Naive B cell (primary cell): ENCODE data around the gene CLEC18C. TPM values are rescaled to one million over a fixed set of nuclear protein-coding genes. Genes with fewer than 3 reads are reported as not detected.
"Not testable (repeated sequence)": the region's sequence is repeated elsewhere in the genome, so short reads cannot be mapped to it uniquely, and the experiment has no call there.

Experiments
- ATAC-seq, 2 donors: fragments of 150-1000 bp; cut with Tn5 transposase; 2 replicates each; pipeline ENCODE4 v1.10.0; 2021; ENCODE audit warnings: low read depth in 2 of 2, mild to moderate bottlenecking in 2 of 2, moderate library complexity in 2 of 2
- DNase-seq: peaks from one replicate; pipeline ENCODE4 v3.0.0; 2022
- H3K27ac Mint-ChIP-seq, 6 donors: one replicate each; pipeline ENCODE4 v1.8.0; 2020 to 2022; ENCODE audit warnings: mild to moderate bottlenecking in 6 of 6, mixed read lengths in 6 of 6, moderate library complexity in 5 of 6, inconsistent platforms in 2 of 6
- H3K27me3 Mint-ChIP-seq, 3 donors: one replicate each; pipeline ENCODE4 v1.8.0; 2021 to 2022; ENCODE audit warnings: mixed read lengths in 3 of 3, mild to moderate bottlenecking in 1 of 3
- H3K36me3 Mint-ChIP-seq, 2 donors: one replicate each; pipeline ENCODE4 v1.8.0; 2020 to 2022; ENCODE audit warnings: mixed read lengths in 2 of 2, inconsistent platforms in 1 of 2, mild to moderate bottlenecking in 1 of 2
- H3K4me1 Mint-ChIP-seq, 3 donors: one replicate each; pipeline ENCODE4 v1.8.0; 2020 to 2022; ENCODE audit warnings: mixed read lengths in 3 of 3, inconsistent platforms in 1 of 3, mild to moderate bottlenecking in 1 of 3, moderate library complexity in 1 of 3
- H3K4me3 Mint-ChIP-seq, 8 donors: one replicate each; pipeline ENCODE4 v1.8.0; 2020 to 2022; ENCODE audit warnings: mild to moderate bottlenecking in 8 of 8, mixed read lengths in 8 of 8, moderate library complexity in 8 of 8, inconsistent platforms in 2 of 8
- H3K9me3 Mint-ChIP-seq, 7 donors: one replicate each; pipeline ENCODE4 v1.8.0; 2020 to 2022; ENCODE audit warnings: mixed read lengths in 7 of 7, mild to moderate bottlenecking in 5 of 7, inconsistent platforms in 2 of 7, moderate library complexity in 1 of 7
- polyA plus RNA-seq, 6 donors: library from polyadenylated mRNA; unstranded; fragments of 300-500 nt; fragmentation: Illumina TruSeq; gene quantifications; one replicate each; pipeline ENCODE4 v1.2.3, GENCODE V29; 2021; ENCODE audit warnings: low read depth in 6 of 6

Gene CLEC18C
- polyA plus RNA-seq, 6 donors from 2014 or later: not detected

DNA sequence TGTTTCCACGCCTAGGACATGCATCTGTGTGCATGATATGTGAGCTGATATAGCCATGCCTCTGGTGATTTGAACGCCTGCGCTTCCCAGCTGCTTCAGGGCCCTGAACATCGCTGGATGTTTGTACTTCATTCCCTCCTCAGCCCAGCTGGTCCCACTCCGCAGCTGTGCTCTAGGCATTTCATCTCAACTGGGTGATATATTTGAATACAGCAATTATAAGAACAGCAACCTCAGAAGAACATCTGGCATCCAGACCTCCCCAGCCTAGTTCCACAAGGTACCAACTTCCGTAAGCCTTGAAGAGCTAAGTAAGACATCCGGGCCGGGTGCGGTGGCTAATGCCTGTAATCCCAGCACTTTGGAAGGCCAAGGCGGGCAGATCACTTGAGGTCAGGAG, 6.9 kb upstream of the CLEC18C start:
- not testable (repeated sequence) for H3K27me3 Mint-ChIP-seq, H3K9me3 Mint-ChIP-seq, DNase-seq, H3K4me1 Mint-ChIP-seq, H3K4me3 Mint-ChIP-seq, H3K36me3 Mint-ChIP-seq, ATAC-seq
- peak overlapping the region in 1 of 6 donors; percentile 24 for H3K27ac Mint-ChIP-seq

DNA sequence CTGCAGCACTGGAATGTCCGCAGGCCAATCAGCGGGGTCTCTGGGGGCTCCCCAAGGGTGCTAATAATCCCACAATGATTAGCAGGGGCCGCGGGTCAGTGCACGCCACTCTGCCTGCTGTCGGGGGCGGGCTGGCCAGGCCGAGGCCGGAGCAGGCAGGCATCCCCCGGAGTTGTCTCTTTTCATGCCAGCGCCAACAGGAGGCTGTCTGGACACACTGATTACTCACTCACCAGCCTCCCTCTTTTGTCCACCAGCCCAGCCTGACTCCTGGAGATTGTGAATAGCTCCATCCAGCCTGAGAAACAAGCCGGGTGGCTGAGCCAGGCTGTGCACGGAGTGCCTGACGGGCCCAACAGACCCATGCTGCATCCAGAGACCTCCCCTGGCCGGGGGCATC, 329 bp downstream of the CLEC18C start:
- H3K27ac Mint-ChIP-seq, H3K4me3 Mint-ChIP-seq, H3K9me3 Mint-ChIP-seq, H3K27me3 Mint-ChIP-seq, ATAC-seq, H3K36me3 Mint-ChIP-seq, H3K4me1 Mint-ChIP-seq, DNase-seq: not testable (repeated sequence)

- H3K27ac Mint-ChIP-seq, DNase-seq, H3K4me3 Mint-ChIP-seq, H3K9me3 Mint-ChIP-seq, H3K27me3 Mint-ChIP-seq, H3K4me1 Mint-ChIP-seq, H3K36me3 Mint-ChIP-seq, ATAC-seq: not testable (repeated sequence)
These were observed 873 bp downstream of the CLEC18C start for GRCh38 chr16:70174387-70174932.

- not testable (repeated sequence) for H3K36me3 Mint-ChIP-seq, H3K9me3 Mint-ChIP-seq, H3K27me3 Mint-ChIP-seq, H3K4me1 Mint-ChIP-seq, DNase-seq
- peak overlapping the region in 2 of 6 donors; percentile 18 to 38 for H3K27ac Mint-ChIP-seq
- ATAC-seq: peak; percentile 64 to 81
- peak overlapping the region in 1 of 8 donors; percentile 28 for H3K4me3 Mint-ChIP-seq
These were observed 14.4 kb downstream of the CLEC18C start for GRCh38 chr16:70187858-70188607.

DNA sequence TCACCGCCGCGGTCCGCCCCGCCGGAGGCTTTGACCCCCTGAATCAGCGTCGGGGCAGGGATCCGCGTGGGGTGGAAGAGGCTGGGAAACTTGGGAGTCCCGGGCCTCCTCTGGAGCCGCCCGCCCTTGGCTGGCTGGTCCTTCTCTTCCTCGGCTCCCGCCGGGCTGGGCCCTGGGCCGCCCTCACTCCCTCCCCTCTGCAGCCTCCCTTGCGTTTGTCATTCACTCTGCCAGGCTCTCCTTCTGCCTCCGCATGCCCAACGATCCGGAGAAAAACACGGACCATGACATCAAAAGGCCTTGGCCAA, 15.0 kb downstream of the CLEC18C start:
- H3K9me3 Mint-ChIP-seq, H3K27ac Mint-ChIP-seq, H3K36me3 Mint-ChIP-seq, H3K4me1 Mint-ChIP-seq, H3K4me3 Mint-ChIP-seq, DNase-seq, H3K27me3 Mint-ChIP-seq: not testable (repeated sequence)
- ATAC-seq: peak in 1 of 2 donors; percentile 29

DNA sequence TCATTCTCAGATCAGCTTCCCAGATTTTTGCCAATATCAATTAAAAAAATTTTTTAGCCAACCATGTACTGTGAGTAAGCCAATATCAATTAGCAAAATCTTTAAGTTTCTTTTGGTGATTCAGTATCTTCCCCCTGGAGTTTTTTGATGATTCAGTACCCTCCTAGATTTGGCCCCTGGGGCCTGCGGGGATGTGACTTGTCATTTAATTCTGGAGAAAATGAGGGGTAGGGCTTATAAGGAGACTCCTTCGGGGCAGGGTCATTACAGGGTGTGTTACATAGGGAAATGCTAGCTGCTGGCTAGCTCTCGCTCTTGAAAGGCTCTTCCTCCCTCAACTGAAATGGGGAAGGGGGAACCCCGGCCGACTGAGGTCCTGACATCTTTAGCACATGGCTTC, 17.0 kb downstream of the CLEC18C start:
- H3K36me3 Mint-ChIP-seq: not testable (repeated sequence)

DNA sequence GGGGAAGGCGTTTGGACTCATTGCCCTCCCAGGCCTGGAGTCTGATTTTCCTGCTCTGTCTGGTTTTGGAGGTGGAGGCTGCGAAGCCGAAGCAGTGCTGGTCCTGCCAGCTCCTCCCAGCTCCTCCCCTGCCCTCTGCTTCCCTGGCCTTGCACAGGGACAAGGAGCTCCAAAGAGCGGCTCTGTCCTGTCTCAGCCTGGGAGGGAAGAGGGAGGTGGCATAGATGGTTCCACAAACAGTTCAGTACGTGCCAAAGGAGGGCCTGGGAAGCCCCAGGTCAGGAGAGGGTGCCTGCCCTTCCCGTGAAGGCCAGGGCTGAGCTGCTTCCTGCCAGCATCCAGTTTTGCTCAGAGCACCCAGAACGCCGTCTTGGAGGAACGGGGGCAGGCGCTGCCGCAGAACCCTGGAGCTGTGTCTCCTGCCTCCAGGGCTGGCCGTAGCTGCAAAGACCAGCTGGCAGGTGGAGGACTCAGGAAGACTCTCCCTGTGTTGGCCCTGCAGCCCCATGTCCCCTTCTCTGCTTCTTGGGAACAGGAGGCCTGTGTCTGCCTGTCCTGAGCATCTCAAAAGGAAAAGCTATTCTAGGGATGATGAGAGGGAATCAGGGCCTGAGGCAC, 23.2 kb downstream of the CLEC18C start:
- H3K4me3 Mint-ChIP-seq, DNase-seq, H3K27ac Mint-ChIP-seq, H3K36me3 Mint-ChIP-seq, H3K4me1 Mint-ChIP-seq, H3K9me3 Mint-ChIP-seq, H3K27me3 Mint-ChIP-seq, ATAC-seq: not testable (repeated sequence)

More for the DNA sequence above, 17.0 kb downstream of the CLEC18C start:
- H3K4me1 Mint-ChIP-seq, H3K4me3 Mint-ChIP-seq, H3K27me3 Mint-ChIP-seq, DNase-seq, H3K9me3 Mint-ChIP-seq, ATAC-seq, H3K27ac Mint-ChIP-seq: not testable (repeated sequence)

DNA sequence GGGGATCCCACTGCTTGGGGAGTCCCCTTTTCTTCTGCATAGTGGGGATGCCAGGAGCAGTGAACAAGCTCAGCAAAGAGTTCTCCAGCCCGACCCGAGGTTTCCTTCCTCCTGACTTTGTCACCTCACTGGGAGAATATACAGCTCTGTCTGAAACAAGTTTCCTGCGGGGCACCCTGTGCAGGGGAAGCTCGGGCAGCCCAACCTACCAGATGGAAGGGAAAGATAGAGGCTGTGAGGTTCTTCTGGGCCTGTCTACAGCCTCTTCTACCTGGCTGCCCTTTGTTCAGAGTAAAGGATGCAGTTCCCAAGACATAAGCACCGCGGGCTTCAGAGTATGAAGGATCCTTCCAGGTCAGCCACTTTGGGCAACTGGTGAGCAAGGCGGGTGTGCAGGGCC, 24.0 kb downstream of the CLEC18C start:
- H3K9me3 Mint-ChIP-seq, ATAC-seq, H3K27ac Mint-ChIP-seq, H3K4me1 Mint-ChIP-seq, H3K36me3 Mint-ChIP-seq, DNase-seq, H3K27me3 Mint-ChIP-seq: not testable (repeated sequence)
- H3K4me3 Mint-ChIP-seq: peak overlapping the region in 1 of 8 donors; percentile 3

- not testable (repeated sequence) for H3K9me3 Mint-ChIP-seq, H3K4me3 Mint-ChIP-seq, H3K4me1 Mint-ChIP-seq, DNase-seq, ATAC-seq, H3K36me3 Mint-ChIP-seq, H3K27me3 Mint-ChIP-seq
- H3K27ac Mint-ChIP-seq: peak overlapping the region in 1 of 6 donors; percentile 20
These were observed 24.6 kb downstream of the CLEC18C start for GRCh38 chr16:70198230-70198629.

DNA sequence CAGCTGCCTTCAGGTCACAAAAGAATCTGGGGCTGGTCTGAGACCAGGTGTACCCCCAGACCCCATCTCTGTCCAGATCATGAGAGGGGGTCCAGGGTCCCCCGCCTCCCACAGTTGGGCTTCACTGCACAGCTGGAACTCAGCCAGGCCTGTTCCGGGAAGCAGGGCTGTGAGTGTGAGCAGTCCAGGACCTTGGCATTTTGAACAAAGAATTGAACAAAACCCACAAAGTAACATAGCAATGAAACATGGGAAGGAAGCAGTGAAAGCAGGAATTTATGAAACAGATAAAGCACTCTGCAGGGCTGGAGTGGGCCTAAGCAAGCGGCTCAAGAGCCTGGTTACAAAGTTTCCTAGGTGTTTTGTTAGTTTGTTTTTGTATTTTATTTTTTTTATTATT, 25.1 kb downstream of the CLEC18C start:
- H3K27ac Mint-ChIP-seq, ATAC-seq, H3K9me3 Mint-ChIP-seq, DNase-seq, H3K36me3 Mint-ChIP-seq, H3K4me3 Mint-ChIP-seq, H3K27me3 Mint-ChIP-seq, H3K4me1 Mint-ChIP-seq: not testable (repeated sequence)

DNA sequence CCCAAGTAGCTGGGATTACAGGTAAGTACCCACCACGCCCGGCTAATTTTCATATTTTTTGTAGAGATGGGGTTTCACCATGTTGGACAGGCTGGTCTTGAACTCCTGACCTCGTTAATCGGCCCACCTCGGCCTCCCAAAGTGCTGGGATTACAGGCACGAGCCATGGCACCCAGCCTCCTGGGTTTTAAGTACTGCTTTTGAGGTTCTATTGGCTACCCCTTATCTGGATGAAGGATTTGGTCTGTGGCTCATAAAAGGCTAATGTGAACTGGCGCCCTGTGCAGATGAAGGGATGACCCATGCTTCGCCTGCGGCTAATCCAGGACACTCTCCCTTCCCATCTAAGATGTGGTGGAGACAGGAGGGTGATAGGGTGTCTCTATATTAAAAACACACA, 25.6 kb downstream of the CLEC18C start:
- H3K36me3 Mint-ChIP-seq, H3K4me3 Mint-ChIP-seq, ATAC-seq, H3K27ac Mint-ChIP-seq, H3K9me3 Mint-ChIP-seq, H3K4me1 Mint-ChIP-seq, DNase-seq, H3K27me3 Mint-ChIP-seq: not testable (repeated sequence)

GRCh38 chr16:70200063-70200462, 26.5 kb downstream of the CLEC18C start:
- ATAC-seq, H3K4me3 Mint-ChIP-seq, H3K27me3 Mint-ChIP-seq, H3K4me1 Mint-ChIP-seq, H3K9me3 Mint-ChIP-seq, H3K36me3 Mint-ChIP-seq, DNase-seq: not testable (repeated sequence)
- H3K27ac Mint-ChIP-seq: peak overlapping the region in 1 of 6 donors; percentile 63

DNA sequence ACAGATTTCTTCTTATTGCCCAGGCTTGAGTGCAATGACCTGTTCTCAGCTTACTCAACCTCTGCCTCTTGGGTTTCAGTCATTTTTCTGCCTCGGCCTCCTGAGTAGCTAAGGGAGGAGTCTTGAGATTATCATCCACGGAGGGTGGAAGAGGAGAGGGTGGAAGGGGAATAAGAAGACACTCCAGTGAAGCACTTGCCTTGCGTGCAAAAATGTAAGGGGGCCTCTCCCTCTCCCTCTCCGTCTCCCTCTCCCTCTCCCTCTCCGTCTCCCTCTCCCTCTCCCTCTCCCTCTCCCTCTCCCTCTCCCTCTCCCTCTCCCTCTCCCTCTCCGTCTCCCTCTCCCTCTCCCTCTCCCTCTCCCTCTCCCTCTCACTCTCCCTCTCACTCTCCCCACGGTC, 29.9 kb downstream of the CLEC18C start:
- DNase-seq, H3K36me3 Mint-ChIP-seq, H3K27me3 Mint-ChIP-seq, H3K4me3 Mint-ChIP-seq, ATAC-seq, H3K4me1 Mint-ChIP-seq, H3K27ac Mint-ChIP-seq, H3K9me3 Mint-ChIP-seq: not testable (repeated sequence)

DNA sequence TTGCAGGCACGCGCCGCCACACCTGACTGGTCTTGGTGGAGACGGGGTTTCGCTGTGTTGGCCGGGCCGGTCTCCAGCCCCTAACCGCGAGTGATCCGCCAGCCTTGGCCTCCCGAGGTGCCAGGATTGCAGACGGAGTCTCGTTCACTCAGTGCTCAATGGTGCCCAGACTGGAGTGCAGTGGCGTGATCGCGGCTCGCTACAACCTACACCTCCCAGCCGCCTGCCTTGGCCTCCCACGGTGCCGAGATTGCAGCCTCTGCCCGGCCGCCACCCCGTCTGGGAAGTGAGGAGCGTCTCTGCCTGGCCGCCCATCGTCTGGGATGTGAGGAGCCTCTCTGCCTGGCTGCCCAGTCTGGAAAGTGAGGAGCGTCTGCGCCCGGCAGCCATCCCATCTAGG, 30.4 kb downstream of the CLEC18C start:
- not testable (repeated sequence) for ATAC-seq, H3K4me1 Mint-ChIP-seq, H3K4me3 Mint-ChIP-seq, H3K27me3 Mint-ChIP-seq, H3K27ac Mint-ChIP-seq, DNase-seq, H3K9me3 Mint-ChIP-seq, H3K36me3 Mint-ChIP-seq
